NCI-H1694 treated with DMSO at 0.1 percent for 48 hours (cell line): ENCODE results near the gene FAM193A.
"Not testable (repeated sequence)": the region's sequence is repeated elsewhere in the genome, so short reads cannot be mapped to it uniquely, and the experiment has no call there.

Source experiments
- DNase-seq: peaks from one replicate; lab custom pipeline; 2025; lab: John Stamatoyannopoulos, UW

The FAM193A gene

GRCh38 chr4:2652415-2653160, 116.1 kb downstream of the FAM193A start:
- DNase-seq: no peak

- no peak for DNase-seq
Measured at GRCh38 chr4:2660596-2661211, 124.3 kb downstream of the FAM193A start.

- no peak for DNase-seq
Measured at GRCh38 chr4:2662598-2662997, 126.2 kb downstream of the FAM193A start.

GRCh38 chr4:2663275-2663674, 126.8 kb downstream of the FAM193A start:
- DNase-seq: no peak

- DNase-seq: no peak
Measured at GRCh38 chr4:2666722-2667247, 130.3 kb downstream of the FAM193A start.

GRCh38 chr4:2667428-2667827, 131.0 kb downstream of the FAM193A start:
- DNase-seq: no peak

GRCh38 chr4:2671267-2671895, 134.9 kb downstream of the FAM193A start:
- no peak for DNase-seq

- no peak for DNase-seq
Measured at GRCh38 chr4:2672082-2672481, 135.6 kb downstream of the FAM193A start.

- DNase-seq: no peak
Measured at GRCh38 chr4:2672700-2673099, 136.3 kb downstream of the FAM193A start.

- DNase-seq: no peak
Measured at GRCh38 chr4:2673157-2673556, 136.7 kb downstream of the FAM193A start.

GRCh38 chr4:2679762-2680161, 143.3 kb downstream of the FAM193A start:
- DNase-seq: not testable (repeated sequence)

- no peak for DNase-seq
Measured at GRCh38 chr4:2684486-2684885, 148.0 kb downstream of the FAM193A start.

GRCh38 chr4:2685541-2685940, 149.1 kb downstream of the FAM193A start:
- DNase-seq: no peak

GRCh38 chr4:2686379-2687265, 150.2 kb downstream of the FAM193A start:
- DNase-seq: no peak

- no peak for DNase-seq
Measured at GRCh38 chr4:2688281-2688680, 151.8 kb downstream of the FAM193A start.

- DNase-seq: no peak
Measured at GRCh38 chr4:2688697-2689096, 152.2 kb downstream of the FAM193A start.

GRCh38 chr4:2689114-2689513, 152.7 kb downstream of the FAM193A start:
- no peak for DNase-seq

- no peak for DNase-seq
Measured at GRCh38 chr4:2689825-2690700, 153.6 kb downstream of the FAM193A start.

GRCh38 chr4:2691313-2691712, 154.9 kb downstream of the FAM193A start:
- DNase-seq: no peak

GRCh38 chr4:2691952-2692435, 155.5 kb downstream of the FAM193A start:
- no peak for DNase-seq

- DNase-seq: no peak
Measured at GRCh38 chr4:2694691-2695090, 158.2 kb downstream of the FAM193A start.
